HepG2 (cell line): ENCODE data around the gene PRKCE. TPM values are rescaled to one million over a fixed set of nuclear protein-coding genes. Genes with fewer than 3 reads are reported as not detected.

ENCODE experiments used
- AKAP8 ChIP-seq: sonication (generic); formaldehyde crosslinking; IDR thresholded peaks from 2 replicates; pipeline ENCODE4 v1.5.1; 2020; ENCODE audit warnings: mild to moderate bottlenecking, missing genetic modification reagents
- ARID2 ChIP-seq: sonication (generic); formaldehyde crosslinking; IDR thresholded peaks from 2 replicates; pipeline ENCODE4 v1.8.1; 2022; ENCODE audit warnings: mild to moderate bottlenecking, missing genetic modification reagents, borderline replicate concordance
- CENPT ChIP-seq: sonication (generic); formaldehyde crosslinking; IDR thresholded peaks from 2 replicates; pipeline ENCODE4 v1.8.0; 2022; ENCODE audit warnings: low read depth, mild to moderate bottlenecking, moderate library complexity, missing genetic modification reagents
- CREM ChIP-seq, 2 experiments: sonication (generic) in 1 of 2; formaldehyde crosslinking in 1 of 2; IDR thresholded peaks; 2 replicates each; pipeline versions ENCODE4 v1.4.0 to v1.6.1; 2016 to 2020; ENCODE audit warnings: antibody characterized with exemption in 1 of 2, mild to moderate bottlenecking in 1 of 2, missing genetic modification reagents in 1 of 2
- ELF1 ChIP-seq: sonication (generic); formaldehyde crosslinking; IDR thresholded peaks from 2 replicates; pipeline ENCODE4 v1.4.0; 2020; ENCODE audit warnings: missing genetic modification reagents
- ELF4 ChIP-seq: sonication (generic); formaldehyde crosslinking; IDR thresholded peaks from 2 replicates; pipeline ENCODE4 v1.5.0; 2020; ENCODE audit warnings: missing genetic modification reagents, mild to moderate bottlenecking, moderate library complexity, borderline replicate concordance
- KMT2B ChIP-seq: IDR thresholded peaks from 2 replicates; pipeline ENCODE4 v1.6.1; 2016; ENCODE audit warnings: missing genetic modification reagents, missing compliant biosample characterization
- NFE2L2 ChIP-seq: fragments of 150-350 bp; IDR thresholded peaks from 2 replicates; pipeline ENCODE4 v1.6.1; 2014; ENCODE audit warnings: low read length
- NFYC ChIP-seq: IDR thresholded peaks from 2 replicates; pipeline ENCODE4 v1.6.1; 2016; ENCODE audit warnings: missing genetic modification reagents, missing compliant biosample characterization
- RBM22 ChIP-seq: fragments of 200-400 bp; formaldehyde crosslinking; optimal IDR thresholded peaks from 2 replicates; pipeline ENCODE3; 2017; ENCODE audit warnings: mild to moderate bottlenecking, low read length, moderate library complexity
- REL ChIP-seq: sonication (generic); formaldehyde crosslinking; conservative IDR thresholded peaks from 2 replicates; pipeline ENCODE4 v1.8.0; 2022; ENCODE audit warnings: mild to moderate bottlenecking, missing genetic modification reagents, moderate library complexity
- RFX5 ChIP-seq: IDR thresholded peaks from 2 replicates; pipeline ENCODE4 v1.6.1; 2011; ENCODE audit warnings: low read depth, low read length, improper control_type of control experiment
- SALL2 ChIP-seq: sonication (generic); formaldehyde crosslinking; IDR thresholded peaks from 2 replicates; pipeline ENCODE4 v1.8.1; 2023; ENCODE audit warnings: mild to moderate bottlenecking, missing genetic modification reagents, inconsistent platforms
- SMAD1 ChIP-seq: sonication (generic); formaldehyde crosslinking; IDR thresholded peaks from 2 replicates; pipeline ENCODE4 v1.4.0; 2020; ENCODE audit warnings: missing genetic modification reagents, low read depth, mild to moderate bottlenecking, borderline replicate concordance
- SMYD3 ChIP-seq: sonication (generic); formaldehyde crosslinking; IDR thresholded peaks from 2 replicates; pipeline ENCODE4 v1.8.1; 2023; ENCODE audit warnings: mild to moderate bottlenecking, missing genetic modification reagents
- SP140L ChIP-seq: sonication (generic); formaldehyde crosslinking; IDR thresholded peaks from 2 replicates; pipeline ENCODE4 v1.4.0; 2020; ENCODE audit warnings: missing genetic modification reagents, borderline replicate concordance
- STAG1 ChIP-seq: sonication (generic); formaldehyde crosslinking; IDR thresholded peaks from 2 replicates; pipeline ENCODE4 v1.4.0; 2020; ENCODE audit warnings: missing genetic modification reagents
- TCF7 ChIP-seq: sonication (generic); IDR thresholded peaks from 2 replicates; pipeline ENCODE4 v1.6.1; 2016; ENCODE audit warnings: antibody characterized with exemption, low read depth
- TRIM24 ChIP-seq: sonication (generic); formaldehyde crosslinking; IDR thresholded peaks from 2 replicates; pipeline ENCODE4 v1.8.0; 2022; ENCODE audit warnings: mild to moderate bottlenecking, missing genetic modification reagents
- ZBTB7B ChIP-seq: sonication (generic); formaldehyde crosslinking; IDR thresholded peaks from 2 replicates; pipeline ENCODE4 v1.4.0; 2020; ENCODE audit warnings: missing genetic modification reagents
- ZFP41 ChIP-seq: sonication (generic); formaldehyde crosslinking; IDR thresholded peaks from 2 replicates; pipeline ENCODE4 v1.4.0; 2020; ENCODE audit warnings: mild to moderate bottlenecking, missing genetic modification reagents, borderline replicate concordance
- ZFYVE20 ChIP-seq: sonication (generic); formaldehyde crosslinking; IDR thresholded peaks from 2 replicates; pipeline ENCODE4 v1.8.0; 2023; ENCODE audit warnings: low read depth, mild to moderate bottlenecking, moderate library complexity, missing genetic modification reagents, borderline replicate concordance
- ZNF24 ChIP-seq: fragments of 450-650 bp; IDR thresholded peaks from 2 replicates; pipeline ENCODE4 v1.6.1; 2017; ENCODE audit warnings: antibody characterized with exemption, mild to moderate bottlenecking
- ZNF335 ChIP-seq: sonication (generic); formaldehyde crosslinking; IDR thresholded peaks from 2 replicates; pipeline ENCODE4 v1.4.0; 2020; ENCODE audit warnings: missing genetic modification reagents
- ZNF546 ChIP-seq: sonication (generic); formaldehyde crosslinking; conservative IDR thresholded peaks from 2 replicates; pipeline ENCODE4 v1.8.1; 2023; ENCODE audit warnings: mild to moderate bottlenecking, missing genetic modification reagents
- ZNF616 ChIP-seq: sonication (generic); formaldehyde crosslinking; IDR thresholded peaks from 2 replicates; pipeline ENCODE4 v1.5.0; 2020; ENCODE audit warnings: low read depth, mild to moderate bottlenecking, missing genetic modification reagents
- ZSCAN29 ChIP-seq: sonication (generic); formaldehyde crosslinking; conservative IDR thresholded peaks from 2 replicates; pipeline ENCODE4 v1.4.0; 2020; ENCODE audit warnings: mild to moderate bottlenecking, missing genetic modification reagents
- ZSCAN30 ChIP-seq: sonication (generic); formaldehyde crosslinking; IDR thresholded peaks from 2 replicates; pipeline ENCODE4 v1.5.0; 2020; ENCODE audit warnings: mild to moderate bottlenecking, missing genetic modification reagents
- polyA plus RNA-seq, 8 experiments: library from polyadenylated mRNA; depleted of rRNA in 3 of 8; stranded (reverse) in 7 of 8; unstranded in 1 of 8; fragments of >200 nt; fragmentation: Illumina TruSeq in 4 of 8; extraction: Trizol in 4 of 8; gene quantifications; 2 replicates each; pipeline versions ENCODE4 v1.2.1 to v1.2.3, GENCODE V29; 2011 to 2016; ENCODE audit warnings: low read depth in 4 of 8, missing spikeins in 1 of 8, mixed read lengths in 1 of 8; ENCODE audit not compliant: insufficient read depth in 1 of 8
- total RNA-seq, 5 experiments: library from RNA; depleted of rRNA; stranded (reverse); fragments of >200 nt; fragmentation: Illumina TruSeq; extraction: Trizol; gene quantifications; 2 replicates each; pipeline ENCODE4 v1.2.3, GENCODE V29; 2016; ENCODE audit warnings: low read depth in 1 of 5
- TF ChIP-seq, protein P1 (sequence below): sonication (generic); formaldehyde crosslinking; IDR thresholded peaks from 2 replicates; pipeline ENCODE4 v1.4.0; 2020; ENCODE audit warnings: missing genetic modification reagents, mild to moderate bottlenecking, borderline replicate concordance
- TF ChIP-seq, protein P2 (sequence below): sonication (generic); formaldehyde crosslinking; IDR thresholded peaks from 2 replicates; pipeline ENCODE4 v1.9.0; 2021; ENCODE audit warnings: missing genetic modification reagents, mild to moderate bottlenecking, borderline replicate concordance

PRKCE gene
- total and polyA plus RNA-seq, 2 of the 13 experiments (the other 11 are each of a cell fraction or from before 2014, with no cell fraction given), result 1.0 to 3.9 TPM

DNA sequence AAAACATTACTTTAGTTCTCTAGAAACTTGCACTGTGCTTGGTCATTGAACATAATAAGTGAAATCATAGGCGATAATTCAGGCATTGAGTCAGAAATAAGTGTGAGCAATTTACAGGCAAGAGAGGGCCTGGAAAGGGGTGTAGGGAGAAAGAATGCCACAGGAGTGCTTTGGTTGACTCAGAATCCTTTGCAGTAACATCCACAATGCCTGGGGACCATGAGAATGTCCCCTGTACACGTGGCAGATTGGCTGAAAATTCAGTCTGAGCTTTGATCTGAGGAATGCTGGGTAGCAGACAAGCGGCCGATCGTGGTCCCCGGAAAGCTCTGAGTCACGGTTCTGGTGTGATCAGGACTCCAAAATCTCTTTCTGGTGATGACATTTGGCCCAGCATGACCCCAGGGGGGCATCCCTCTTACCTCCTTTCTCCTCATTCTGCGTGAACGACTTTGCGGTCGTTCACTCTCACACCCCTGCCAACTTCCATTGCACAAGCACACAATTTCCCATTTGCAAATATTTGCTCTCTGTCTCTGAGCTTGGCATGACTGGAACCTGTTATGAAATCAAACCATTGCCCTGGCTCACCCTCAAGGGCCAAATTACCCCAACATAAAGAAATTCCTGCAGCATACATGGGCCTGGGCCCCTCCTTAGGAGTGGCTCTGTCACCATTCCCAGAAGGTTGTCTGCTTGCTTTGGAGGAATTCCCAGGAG, 340.7 kb downstream of the PRKCE start (continued):
- TF ChIP-seq, protein P1, sequence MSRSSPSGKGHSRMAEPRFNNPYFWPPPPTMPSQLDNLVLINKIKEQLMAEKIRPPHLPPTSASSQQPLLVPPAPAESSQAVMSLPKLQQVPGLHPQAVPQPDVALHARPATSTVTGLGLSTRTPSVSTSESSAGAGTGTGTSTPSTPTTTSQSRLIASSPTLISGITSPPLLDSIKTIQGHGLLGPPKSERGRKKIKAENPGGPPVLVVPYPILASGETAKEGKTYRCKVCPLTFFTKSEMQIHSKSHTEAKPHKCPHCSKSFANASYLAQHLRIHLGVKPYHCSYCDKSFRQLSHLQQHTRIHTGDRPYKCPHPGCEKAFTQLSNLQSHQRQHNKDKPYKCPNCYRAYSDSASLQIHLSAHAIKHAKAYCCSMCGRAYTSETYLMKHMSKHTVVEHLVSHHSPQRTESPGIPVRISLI (CRISPR knock-in tag), result no peak
- no peak for TF ChIP-seq AKAP8 (CRISPR knock-in tag)
- TF ChIP-seq ZNF616 (CRISPR knock-in tag), result no peak
- TF ChIP-seq ZFP41, result 0 out of 2 replicates have a peak, but pooled peaks have one; percentile 37
- peak; percentile 90 for TF ChIP-seq SMYD3 (CRISPR knock-in tag)
- TF ChIP-seq ZFYVE20, result no peak
- TF ChIP-seq ZBTB7B (CRISPR knock-in tag), result peak; percentile 87
- no peak for TF ChIP-seq RFX5
- TF ChIP-seq NFE2L2, result peak; percentile 62; the same call in 1 of the 2 replicates
- TF ChIP-seq STAG1 (CRISPR knock-in tag), result peak; percentile 31; the same call in 1 of the 2 replicates
- no peak for TF ChIP-seq ZNF546 (CRISPR knock-in tag)
- TF ChIP-seq CENPT (CRISPR knock-in tag), result no peak
- no peak for TF ChIP-seq ELF4 (CRISPR knock-in tag)
- TF ChIP-seq SP140L (CRISPR knock-in tag), result 0 out of 2 replicates have a peak, but pooled peaks have one; percentile 64
- peak; percentile 52; the same call in 1 of the 2 replicates for TF ChIP-seq ELF1 (CRISPR knock-in tag)
- no peak for TF ChIP-seq REL
- peak; percentile 85 for TF ChIP-seq ZNF335 (CRISPR knock-in tag)
- TF ChIP-seq ZNF24, result no peak
- peak; percentile 80 for TF ChIP-seq TCF7
- TF ChIP-seq SALL2 (CRISPR knock-in tag), result 0 out of 2 replicates have a peak, but pooled peaks have one; percentile 34
- peak; percentile 86; the same call in 1 of the 2 replicates for TF ChIP-seq ZSCAN29 (CRISPR knock-in tag)
- TF ChIP-seq NFYC (CRISPR knock-in tag), result no peak
- TF ChIP-seq SMAD1, result no peak
- TF ChIP-seq KMT2B (CRISPR knock-in tag), result 0 out of 2 replicates have a peak, but pooled peaks have one; percentile 32
- TF ChIP-seq TRIM24, result peak; percentile 81; the same call in 1 of the 2 replicates
- no peak for TF ChIP-seq RBM22
- TF ChIP-seq, protein P2, sequence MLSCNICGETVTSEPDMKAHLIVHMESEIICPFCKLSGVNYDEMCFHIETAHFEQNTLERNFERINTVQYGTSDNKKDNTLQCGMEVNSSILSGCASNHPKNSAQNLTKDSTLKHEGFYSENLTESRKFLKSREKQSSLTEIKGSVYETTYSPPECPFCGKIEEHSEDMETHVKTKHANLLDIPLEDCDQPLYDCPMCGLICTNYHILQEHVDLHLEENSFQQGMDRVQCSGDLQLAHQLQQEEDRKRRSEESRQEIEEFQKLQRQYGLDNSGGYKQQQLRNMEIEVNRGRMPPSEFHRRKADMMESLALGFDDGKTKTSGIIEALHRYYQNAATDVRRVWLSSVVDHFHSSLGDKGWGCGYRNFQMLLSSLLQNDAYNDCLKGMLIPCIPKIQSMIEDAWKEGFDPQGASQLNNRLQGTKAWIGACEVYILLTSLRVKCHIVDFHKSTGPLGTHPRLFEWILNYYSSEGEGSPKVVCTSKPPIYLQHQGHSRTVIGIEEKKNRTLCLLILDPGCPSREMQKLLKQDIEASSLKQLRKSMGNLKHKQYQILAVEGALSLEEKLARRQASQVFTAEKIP (CRISPR knock-in tag), result no peak
- no peak for TF ChIP-seq ZSCAN30 (CRISPR knock-in tag)
- TF ChIP-seq CREM (IDR thresholded peaks at IDR 0.05), result peak; percentile 82; the same call in 1 of the 2 replicates
- no peak for TF ChIP-seq CREM (CRISPR knock-in tag; IDR thresholded peaks at IDR 0.05)
- TF ChIP-seq ARID2 (CRISPR knock-in tag), result peak; percentile 84; the same call in 1 of the 2 replicates
